ENCODE data around the gene EPS8.

DNA sequence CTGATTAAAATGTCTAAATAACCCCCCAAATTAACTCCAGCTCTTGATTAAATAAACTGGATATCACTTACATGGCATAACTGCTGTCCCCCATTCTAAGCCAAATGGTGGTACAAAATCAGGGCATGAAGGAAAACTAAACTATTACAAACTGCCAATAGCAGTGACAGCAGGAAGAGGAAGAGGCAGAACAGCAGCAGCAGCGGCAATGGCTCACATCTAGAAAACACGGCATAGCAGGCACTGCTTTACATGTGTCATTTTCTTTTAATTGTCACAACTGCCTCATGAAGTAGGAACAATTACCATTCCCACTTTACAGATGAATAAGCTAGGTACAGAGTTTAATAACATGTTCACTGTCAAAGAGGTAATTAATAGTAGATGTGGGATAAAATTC, 92.0 kb downstream of the EPS8 start:
- TF ChIP-seq POLR2AphosphoS5 (IDR thresholded peaks at IDR 0.05; ENCODE audit: borderline replicate concordance, low read depth, low read length) (no peak), EZH2 (IDR thresholded peaks at IDR 0.05) (no peak)

Measured in SK-N-MC (cell line).